ENCODE measurements around the gene ATP8B1. TPM values are rescaled to one million over a fixed set of nuclear protein-coding genes. Genes with fewer than 3 reads are reported as not detected.

Gene ATP8B1
- total and polyA plus RNA-seq, 2 donors (not counting 3 experiments of a cell fraction or from before 2014, with no cell fraction given), result 49.3 to 100 TPM

- no peak overlapping the region for H3K27ac ChIP-seq (ENCODE audit: insufficient read depth, low read depth, low read length)
- no peak overlapping the region for H3K4me3 ChIP-seq (replicated peaks in 1 of 3; ENCODE audit: insufficient read depth in 1 of 3, low read depth in 1 of 3, low read length in 3 of 3)
- no peaks in the 10 kb centered on the region for H3K4me1 ChIP-seq (ENCODE audit: control insufficient read depth, extremely low read depth, insufficient read depth, low read length)
- DNase-seq (ENCODE audit: low read depth, low spot score), result no peak
- ChIA-PET POLR2A (no interaction called here), CTCF (no interaction called here)
- BruUV-seq (replicated peaks), result no TSS peak
- FAIRE-seq, result no peak
- peaks cover 8 to 18% of the 10 kb centered on the region in 2 experiments for H3K36me3 ChIP-seq (ENCODE audit: control insufficient read depth in 2 of 2, extremely low read depth in 1 of 2, insufficient read depth in 2 of 2, low read length in 2 of 2)
- intact Hi-C loops (cut with micrococcal nuclease), result no loop called here
- no peaks in the 10 kb centered on the region for H3K27me3 ChIP-seq (ENCODE audit: control insufficient read depth in 2 of 2, insufficient read depth in 2 of 2, low read length in 2 of 2)
- peaks cover 26% of the 10 kb centered on the region for H3K79me2 ChIP-seq (ENCODE audit: control insufficient read depth, insufficient read depth, low read length)
- dilution Hi-C loops (cut with MboI; ENCODE audit: extremely low pct_ligation_motif_present, low sequenced_read_pairs), result no loop called here
- H3K9ac ChIP-seq (replicated peaks; ENCODE audit: extremely low read depth, insufficient read depth, low read length), result no peak overlapping the region
- TF ChIP-seq FOS (IDR thresholded peaks at IDR 0.05; ENCODE audit: borderline replicate concordance, insufficient read depth, low read length) (no peak), GATA2 (IDR thresholded peaks at IDR 0.05; ENCODE audit: insufficient read depth, insufficient read length, low read depth, low read length) (no peak), EZH2 (IDR thresholded peaks at IDR 0.05; ENCODE audit: borderline replicate concordance, low read depth, low read length, severe bottlenecking) (no peak), MAX (IDR thresholded peaks at IDR 0.05; ENCODE audit: insufficient read depth, insufficient read length) (no peak), POLR2A (IDR thresholded peaks at IDR 0.05; ENCODE audit: low read depth, low read length) (no peak), CTCF (IDR thresholded peaks at IDR 0.05; ENCODE audit: extremely low read depth in 1 of 2, insufficient read depth in 1 of 2, low read depth in 1 of 2, low read length in 2 of 2) (no peak), JUN (IDR thresholded peaks at IDR 0.05; ENCODE audit: borderline replicate concordance, insufficient read depth, insufficient read length, low read depth) (no peak), POLR2AphosphoS5 (IDR thresholded peaks at IDR 0.05; ENCODE audit: insufficient read depth, low read depth, low read length) (no peak)
- H4K20me1 ChIP-seq (replicated peaks; ENCODE audit: control insufficient read depth, extremely low read depth, insufficient read depth, low read length), result no peaks in the 10 kb centered on the region
- no peak overlapping the region for H2AFZ ChIP-seq (ENCODE audit: low read depth, low read length)
- H3K9me1 ChIP-seq (replicated peaks; ENCODE audit: control insufficient read depth, extremely low read depth, insufficient read depth, low read length), result no peaks in the 10 kb centered on the region
- H3K9me3 ChIP-seq (replicated peaks; ENCODE audit: control insufficient read depth, insufficient read depth, low read length), result no peaks in the 10 kb centered on the region
- H3K4me2 ChIP-seq (ENCODE audit: insufficient read depth, low read length), result no peak overlapping the region
These were observed 92.9 kb downstream of the ATP8B1 start for GRCh38 chr18:57710226-57710625.

Measured in endothelial cell of umbilical vein (primary cell).